KMS-11 (cell line): ENCODE data around the gene SMIM24.

Source experiments
- H2AFZ ChIP-seq: fragments of 200-600 bp; sonication (generic); 2 replicates; pipeline ENCODE4 v1.6.1; 2016; ENCODE audit warnings: antibody characterized with exemption, mixed run types, low read depth
- H3K27ac ChIP-seq: fragments of 200-600 bp; sonication (generic); 2 replicates; pipeline ENCODE4 v1.6.1; 2016; ENCODE audit warnings: mild to moderate bottlenecking, mixed run types
- H3K27me3 ChIP-seq: fragments of 200-600 bp; sonication (generic); 2 replicates; pipeline ENCODE4 v1.6.1; 2017; ENCODE audit warnings: mild to moderate bottlenecking, low read depth, mixed run types, moderate library complexity; ENCODE audit not compliant: insufficient read depth
- H3K36me3 ChIP-seq: fragments of 200-600 bp; sonication (generic); 2 replicates; pipeline ENCODE4 v1.6.1; 2017; ENCODE audit warnings: mild to moderate bottlenecking, mixed run types; ENCODE audit not compliant: insufficient read depth
- H3K4me1 ChIP-seq: fragments of 200-600 bp; sonication (generic); 2 replicates; pipeline ENCODE4 v1.6.1; 2016; ENCODE audit warnings: mild to moderate bottlenecking, low read depth, mixed run types; ENCODE audit not compliant: poor library complexity, severe bottlenecking
- H3K4me2 ChIP-seq: fragments of 200-600 bp; sonication (generic); 2 replicates; pipeline ENCODE4 v1.7.0; 2016; ENCODE audit warnings: mild to moderate bottlenecking, mixed run types
- H3K4me3 ChIP-seq: fragments of 200-600 bp; sonication (generic); IDR thresholded peaks from 2 replicates; pipeline ENCODE4 v1.6.1; 2017; ENCODE audit warnings: low read depth, low read length, mixed read lengths; ENCODE audit not compliant: insufficient read depth
- H3K79me2 ChIP-seq: fragments of 200-600 bp; sonication (generic); 2 replicates; pipeline ENCODE4 v1.6.1; 2016; ENCODE audit warnings: low read depth, mixed run types; ENCODE audit not compliant: insufficient read depth
- H3K9ac ChIP-seq: fragments of 200-600 bp; sonication (generic); 2 replicates; pipeline ENCODE4 v1.6.1; 2016; ENCODE audit warnings: mild to moderate bottlenecking, mixed run types
- H4K20me1 ChIP-seq: fragments of 200-600 bp; sonication (generic); 2 replicates; pipeline ENCODE4 v1.6.1; 2016; ENCODE audit warnings: mild to moderate bottlenecking, mixed run types; ENCODE audit not compliant: insufficient read depth
- CTCF ChIP-seq: fragments of 200-600 bp; sonication (generic); conservative IDR thresholded peaks from 2 replicates; pipeline ENCODE4 v1.6.1; 2017; ENCODE audit warnings: low read depth, mild to moderate bottlenecking, antibody characterized with exemption, low read length, moderate library complexity, mixed read lengths

Gene SMIM24

GRCh38 chr19:3471954-3472655 is 8.2 kb downstream of the SMIM24 start:
- no peaks in the 10 kb centered on the region for H4K20me1 ChIP-seq
- H3K79me2 ChIP-seq = no peaks in the 10 kb centered on the region
- no peaks in the 10 kb centered on the region for H3K36me3 ChIP-seq
- no peak overlapping the region for H2AFZ ChIP-seq
- H3K4me1 ChIP-seq = no peaks in the 10 kb centered on the region
- H3K4me3 ChIP-seq = no peak overlapping the region
- peak; percentile 86 for TF ChIP-seq CTCF
- H3K9ac ChIP-seq = no peak overlapping the region
- no peak overlapping the region for H3K4me2 ChIP-seq
- peaks cover 24% of the 10 kb centered on the region for H3K27me3 ChIP-seq
- no peak overlapping the region for H3K27ac ChIP-seq

- Histone ChIP-seq H3K79me2 (no peaks in the 10 kb centered on the region), H2AFZ (no peak overlapping the region), H3K4me3 (no peak overlapping the region), H3K4me1 (no peaks in the 10 kb centered on the region), H3K4me2 (no peak overlapping the region), H3K27me3 (peaks cover 17% of the 10 kb centered on the region), H3K9ac (no peak overlapping the region), H3K36me3 (no peaks in the 10 kb centered on the region), H3K27ac (no peak overlapping the region), H4K20me1 (no peaks in the 10 kb centered on the region)
- TF ChIP-seq CTCF = no peak
Measured at GRCh38 chr19:3470500-3471128, 9.7 kb downstream of the SMIM24 start.

GRCh38 chr19:3469638-3470499 is 10.5 kb downstream of the SMIM24 start:
- Histone ChIP-seq H3K79me2 (no peaks in the 10 kb centered on the region), H3K4me1 (no peaks in the 10 kb centered on the region), H3K27ac (no peak overlapping the region), H3K36me3 (no peaks in the 10 kb centered on the region), H3K27me3 (peaks cover 13% of the 10 kb centered on the region), H3K4me3 (no peak overlapping the region), H3K4me2 (no peak overlapping the region), H2AFZ (no peak overlapping the region), H4K20me1 (no peaks in the 10 kb centered on the region), H3K9ac (no peak overlapping the region)
- no peak for TF ChIP-seq CTCF

- H4K20me1 ChIP-seq = no peaks in the 10 kb centered on the region
- no peak overlapping the region for H3K4me3 ChIP-seq
- H3K27me3 ChIP-seq = no peaks in the 10 kb centered on the region; the same call in 1 of the 2 replicates
- no peak overlapping the region for H3K27ac ChIP-seq
- H3K36me3 ChIP-seq = no peaks in the 10 kb centered on the region
- no peak overlapping the region for H3K9ac ChIP-seq
- no peaks in the 10 kb centered on the region for H3K4me1 ChIP-seq
- no peak for TF ChIP-seq CTCF
- no peaks in the 10 kb centered on the region for H3K79me2 ChIP-seq
- no peak overlapping the region for H3K4me2 ChIP-seq
- H2AFZ ChIP-seq = no peak overlapping the region
Measured at GRCh38 chr19:3468211-3468610, 12.1 kb downstream of the SMIM24 start.
